HG02870 (cell line): ENCODE data around the gene TPP2.
A peak's percentile ranks its signal among the peaks of the same experiment; 100 is the strongest.

Experiments used
- ATAC-seq: cut with Tn5 transposase; IDR thresholded peaks from one replicate; pipeline ENCODE4 v1.9.1; 2021; ENCODE audit warnings: mild to moderate bottlenecking, moderate library complexity; ENCODE audit not compliant: unreplicated experiment

TPP2 gene

DNA sequence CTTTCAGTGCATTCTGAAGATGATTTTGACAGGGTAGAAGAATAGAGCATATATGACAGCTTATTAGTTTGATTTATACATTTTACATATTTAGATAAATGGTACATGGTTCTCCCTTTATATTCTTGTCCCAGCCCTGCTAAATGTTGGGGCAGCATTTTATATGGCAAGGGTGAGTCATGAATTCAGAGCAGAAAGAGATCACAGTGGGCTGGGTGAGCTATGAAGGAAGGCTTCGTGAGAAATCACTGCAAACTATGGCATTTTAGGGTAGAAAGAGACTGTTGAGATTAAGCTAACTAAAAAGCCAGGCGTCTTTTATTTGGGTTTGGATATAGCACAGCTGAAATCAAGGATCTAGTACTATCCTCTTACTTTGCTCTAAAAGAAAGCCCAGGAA, 122.0 kb downstream of the TPP2 start:
- no peak for ATAC-seq

DNA sequence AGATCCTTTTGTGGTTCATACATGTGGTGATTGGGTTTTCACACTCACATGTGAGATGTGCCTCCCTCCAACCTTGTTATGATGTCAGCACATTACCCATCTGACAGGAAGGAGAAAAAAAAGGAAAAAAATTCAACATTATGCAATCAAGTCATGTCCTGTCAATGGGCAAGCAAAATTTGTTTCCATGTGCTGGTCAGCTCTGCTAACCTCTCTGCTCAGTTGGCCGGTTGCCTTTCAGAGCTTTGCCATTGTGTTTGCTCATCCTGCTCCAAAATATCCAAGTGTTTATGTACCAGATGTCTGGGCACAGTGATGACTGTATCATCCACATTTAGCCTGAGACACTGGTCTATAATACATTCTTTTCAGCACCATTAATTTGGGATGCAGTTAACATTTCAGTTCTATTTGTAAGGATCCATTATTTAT, 125.0 kb downstream of the TPP2 start:
- no peak for ATAC-seq

DNA sequence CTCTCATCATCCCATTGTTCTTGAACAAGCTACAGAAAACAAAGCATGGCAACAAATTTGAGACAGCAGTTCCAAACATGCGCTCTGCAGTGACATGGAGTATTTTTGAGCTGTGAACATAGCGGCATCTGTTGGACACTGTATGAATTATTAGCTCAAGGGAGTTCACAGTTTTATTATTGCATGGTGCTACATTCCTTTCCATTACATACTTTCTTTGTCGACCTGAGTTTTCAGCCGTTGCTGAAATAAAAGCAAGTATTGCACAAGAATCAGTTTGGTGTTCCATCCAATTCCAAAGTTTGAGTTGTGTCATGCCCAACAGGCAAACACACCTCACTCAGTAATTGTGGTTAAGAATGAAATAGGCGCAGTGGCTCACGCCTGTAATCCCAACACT, 128.1 kb downstream of the TPP2 start:
- ATAC-seq: peak; percentile 70

DNA sequence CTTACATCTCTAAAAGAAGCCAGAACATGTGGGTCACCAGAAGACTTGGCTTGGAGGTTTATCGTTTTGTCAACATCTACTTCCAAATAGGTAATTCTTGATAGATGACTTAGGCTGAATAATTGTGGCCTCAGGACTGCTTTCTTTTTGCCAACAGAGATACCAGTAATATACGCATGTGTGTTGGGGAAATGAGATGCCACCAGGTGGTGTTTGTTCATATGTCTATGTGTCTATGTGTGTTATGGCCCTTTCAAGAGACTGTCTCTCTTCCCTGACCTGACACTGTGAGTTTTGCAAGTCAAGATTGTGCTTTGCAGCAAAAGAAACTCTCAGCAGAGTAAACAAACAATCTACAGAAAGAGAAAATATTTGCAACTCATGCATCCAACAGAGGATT, 129.6 kb downstream of the TPP2 start:
- ATAC-seq: no peak
